Right cardiac atrium (tissue), 5 donors: Measurements from ENCODE around the gene ARAP3. TPM values are rescaled to one million over a fixed set of nuclear protein-coding genes. Genes with fewer than 3 reads are reported as not detected.
A peak's percentile ranks its signal among the peaks of the same experiment; 100 is the strongest.

Experiments
- ATAC-seq, 2 donors: fragments of 200-7000 bp; cut with Tn5 transposase; one replicate each; pipeline versions ENCODE4 v1.8.0 to v1.9.1; 2020; ENCODE audit warnings: moderate library complexity in 2 of 2, mild to moderate bottlenecking in 1 of 2
- DNase-seq, 3 donors: peaks; one replicate each; pipeline ENCODE4 v3.0.0-alpha.2; 2020
- H3K27ac ChIP-seq: one replicate; pipeline ENCODE4 v1.5.1; 2013; ENCODE audit warnings: mild to moderate bottlenecking, low read length, control low read depth, moderate library complexity
- H3K27me3 ChIP-seq: one replicate; pipeline ENCODE4 v1.6.1; 2013; ENCODE audit not compliant: control insufficient read depth, insufficient read depth
- H3K4me1 ChIP-seq: one replicate; pipeline ENCODE4 v1.6.1; 2013; ENCODE audit warnings: low read length; ENCODE audit not compliant: control insufficient read depth, insufficient read depth
- H3K4me3 ChIP-seq: one replicate; pipeline ENCODE4 v1.5.1; 2013; ENCODE audit warnings: low read length, control low read depth
- H3K9me3 ChIP-seq: one replicate; pipeline ENCODE4 v1.6.1; 2013; ENCODE audit warnings: low read length; ENCODE audit not compliant: control insufficient read depth
- WGBS: extraction: QIAGEN DNeasy Blood & Tissue Kit; methylation state at CpG from one replicate; pipeline ENCODE4 v1.1.7; 2013; 5-methylcytosine and 5-hydroxymethylcytosine counted together
- intact Hi-C, 4 donors: fragments of 100-400 bp; cut with DNase I; formaldehyde crosslinking; loops; one replicate each; pipeline versions ENCODE4 v1.11.0 to v1.14.0; 2022 to 2023
- polyA plus RNA-seq: library from polyadenylated mRNA; stranded (reverse); fragments of 200-250 nt; gene quantifications from one replicate; pipeline ENCODE4 v1.2.3, GENCODE V29; 2013
- total RNA-seq, 4 donors: library from RNA; stranded (reverse); fragmentation: NEBNext Ultra II Directional; extraction: Animal tissue kit (Norgen Biotek cat#: 25700); gene quantifications; one replicate each; pipeline ENCODE4 v1.2.1, GENCODE V29; 2021
- donor health status: healthy with polysubstance abuse.
- donor health status: DM: no; HTN: yes; CAD: no.
- donor health status: DM: no; HTN: no; CAD: no.
- donor health status: DM: no; HTN: yes; CAD: no; lungs with severe emphysema.
- donor health status: DM: yes; HTN: yes; CAD: no.

Gene ARAP3
- total and polyA plus RNA-seq, 5 donors: 12.4 to 18.8 (median 16.7) TPM

GRCh38 chr5:141683596-141684141, 1.6 kb upstream of the ARAP3 start:
- intact Hi-C loops: loop anchor here in 1 of 4 donors (5.0 kb wide), 1 partner anchor 269 kb away; no protein-coding TSS in a partner anchor
- H3K9me3 ChIP-seq: no peaks in the 10 kb centered on the region
- ATAC-seq (no peak), DNase-seq (no peak)
- H3K4me1 ChIP-seq: no peaks in the 10 kb centered on the region
- H3K27me3 ChIP-seq: no peaks in the 10 kb centered on the region
- no peak overlapping the region for H3K27ac ChIP-seq
- no peak overlapping the region for H3K4me3 ChIP-seq

- H3K27ac ChIP-seq: peak overlapping the region; percentile 22
- ATAC-seq (no peak), DNase-seq (no peak)
- peak overlapping the region; percentile 58 for H3K4me3 ChIP-seq
- no peaks in the 10 kb centered on the region for H3K27me3 ChIP-seq
- no peaks in the 10 kb centered on the region for H3K9me3 ChIP-seq
- intact Hi-C loops: loop anchor here in 1 of 4 donors (5.0 kb wide), 1 partner anchor 271 kb away; no protein-coding TSS in a partner anchor
- 61% methylated on average over 2 of the region's 2 CpGs for WGBS
- no peaks in the 10 kb centered on the region for H3K4me1 ChIP-seq
Observed at GRCh38 chr5:141681295-141681694, 735 bp downstream of the ARAP3 start.

GRCh38 chr5:141680751-141681201, 1.3 kb downstream of the ARAP3 start:
- Histone ChIP-seq H3K4me3 (peak overlapping the region; percentile 58), H3K9me3 (no peaks in the 10 kb centered on the region), H3K27me3 (no peaks in the 10 kb centered on the region), H3K27ac (peak overlapping the region; percentile 22), H3K4me1 (no peaks in the 10 kb centered on the region)
- ATAC-seq (peak; percentile 77 to 84), DNase-seq (peak; percentile 80 to 87 (median 86))
- intact Hi-C loops: loop anchor here in 1 of 4 donors (5.0 kb wide), 1 partner anchor 272 kb away; no protein-coding TSS in a partner anchor
- 50% methylated on average over 6 of the region's 6 CpGs for WGBS

- Histone ChIP-seq H3K27ac (peak overlapping the region; percentile 9), H3K27me3 (no peaks in the 10 kb centered on the region), H3K9me3 (no peaks in the 10 kb centered on the region), H3K4me1 (no peaks in the 10 kb centered on the region), H3K4me3 (peak overlapping the region; percentile 1)
- DNase-seq (peak in 1 of 3 donors; percentile 66), ATAC-seq (no peak)
- WGBS: 80% methylated on average over 16 of the region's 16 CpGs
- intact Hi-C loops: loop anchor here in 1 of 4 donors (5.0 kb wide), 1 partner anchor 272 kb away; no protein-coding TSS in a partner anchor
Observed at GRCh38 chr5:141680178-141680577, 1.9 kb downstream of the ARAP3 start.

- ATAC-seq (no peak), DNase-seq (no peak)
- intact Hi-C loops: no loop called here
- no peaks in the 10 kb centered on the region for H3K9me3 ChIP-seq
- no peak overlapping the region for H3K4me3 ChIP-seq
- H3K27ac ChIP-seq: no peak overlapping the region
- H3K27me3 ChIP-seq: no peaks in the 10 kb centered on the region
- no peaks in the 10 kb centered on the region for H3K4me1 ChIP-seq
Observed at GRCh38 chr5:141677415-141677814, 4.6 kb downstream of the ARAP3 start.

- DNase-seq (no peak), ATAC-seq (no peak)
- H3K4me1 ChIP-seq: no peaks in the 10 kb centered on the region
- H3K27ac ChIP-seq: no peak overlapping the region
- intact Hi-C loops: no loop called here
- H3K27me3 ChIP-seq: no peaks in the 10 kb centered on the region
- 79% methylated on average over 4 of the region's 4 CpGs for WGBS
- no peaks in the 10 kb centered on the region for H3K9me3 ChIP-seq
- no peak overlapping the region for H3K4me3 ChIP-seq
Observed at GRCh38 chr5:141675672-141676071, 6.4 kb downstream of the ARAP3 start.

- Histone ChIP-seq H3K9me3 (no peaks in the 10 kb centered on the region), H3K27me3 (no peaks in the 10 kb centered on the region), H3K4me1 (no peaks in the 10 kb centered on the region), H3K4me3 (no peak overlapping the region), H3K27ac (no peak overlapping the region)
- 66% methylated on average over 5 of the region's 5 CpGs for WGBS
- ATAC-seq (no peak), DNase-seq (no peak)
- intact Hi-C loops: no loop called here
Observed at GRCh38 chr5:141674747-141675146, 7.3 kb downstream of the ARAP3 start.

GRCh38 chr5:141672841-141673813, 8.9 kb downstream of the ARAP3 start:
- ATAC-seq: peak; percentile 62 to 65
- intact Hi-C loops: no loop called here

GRCh38 chr5:141672071-141672840, 9.8 kb downstream of the ARAP3 start:
- H3K4me3 ChIP-seq: no peak overlapping the region
- intact Hi-C loops: no loop called here
- no peak for DNase-seq
- H3K27me3 ChIP-seq: no peaks in the 10 kb centered on the region
- 93% methylated on average over 23 of the region's 23 CpGs for WGBS
- ATAC-seq: peak; percentile 4 to 5
- no peak overlapping the region for H3K27ac ChIP-seq
- H3K9me3 ChIP-seq: no peaks in the 10 kb centered on the region
- H3K4me1 ChIP-seq: no peaks in the 10 kb centered on the region

More at GRCh38 chr5:141672841-141673813, 8.9 kb downstream of the ARAP3 start:
- no peaks in the 10 kb centered on the region for H3K4me1 ChIP-seq
- H3K9me3 ChIP-seq: no peaks in the 10 kb centered on the region
- no peak overlapping the region for H3K4me3 ChIP-seq
- H3K27me3 ChIP-seq: no peaks in the 10 kb centered on the region
- no peak overlapping the region for H3K27ac ChIP-seq
- 68% methylated on average over 19 of the region's 19 CpGs for WGBS
- DNase-seq: peak in 2 of 3 donors; percentile 73 to 78

GRCh38 chr5:141669520-141669919, 12.5 kb downstream of the ARAP3 start:
- 80% methylated on average over 4 of the region's 4 CpGs for WGBS
- H3K27ac ChIP-seq: no peak overlapping the region
- H3K4me3 ChIP-seq: no peak overlapping the region
- H3K9me3 ChIP-seq: no peaks in the 10 kb centered on the region
- ATAC-seq: no peak
- intact Hi-C loops: no loop called here
- DNase-seq: no peak
- H3K4me1 ChIP-seq: no peaks in the 10 kb centered on the region
- no peaks in the 10 kb centered on the region for H3K27me3 ChIP-seq
